ENCODE measurements around the gene BTNL9. TPM values are rescaled to one million over a fixed set of nuclear protein-coding genes. Genes with fewer than 3 reads are reported as not detected.

BTNL9 gene
- total RNA-seq, 3 donors from 2014 or later (not counting 1 experiment from before 2014, with no cell fraction given) = 0.54 TPM; not detected in 2

DNA sequence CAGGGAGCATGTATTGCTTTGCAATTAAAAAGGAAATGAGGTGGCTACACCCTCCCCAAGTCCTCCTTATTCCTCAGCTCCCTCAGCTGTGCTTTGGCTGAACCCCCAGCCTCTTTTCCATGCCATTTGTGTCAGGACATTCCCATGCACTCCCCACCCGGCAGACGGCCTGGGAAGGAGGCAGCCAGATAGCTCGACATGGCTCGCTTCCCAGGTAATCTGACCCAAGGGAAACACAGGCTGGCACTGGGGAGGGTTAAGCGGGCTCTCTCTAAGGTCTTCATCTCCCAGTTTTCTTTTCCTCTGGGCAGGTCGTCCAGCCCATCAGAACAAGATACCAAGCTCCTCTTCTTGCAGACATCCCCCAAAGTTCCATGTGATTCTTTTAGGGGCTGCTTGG is 31.2 kb downstream of the BTNL9 start:
- no peak overlapping the region for H3K27ac ChIP-seq (ENCODE audit: low read length)
- Mint-ChIP-seq H3K27me3 (ENCODE audit: low read depth in 2 of 2) (peaks cover 30 to 56% of the 10 kb centered on the region in 2 donors), H3K4me1 (no peaks in the 10 kb centered on the region), H3K27ac (no peak overlapping the region), H3K4me3 (no peak overlapping the region), H3K36me3 (no peaks in the 10 kb centered on the region), H3K9me3 (no peaks in the 10 kb centered on the region)
- H3K27me3 ChIP-seq (ENCODE audit: control insufficient read depth, insufficient read depth, low read length) = peaks cover 15% of the 10 kb centered on the region
- H3K9me3 ChIP-seq (ENCODE audit: control insufficient read depth, insufficient read depth, low read length) = peaks cover 4% of the 10 kb centered on the region
- no peak overlapping the region for H3K4me3 ChIP-seq (ENCODE audit: low read length)
- intact Hi-C loops (cut with micrococcal nuclease) = no loop called here
- TF ChIP-seq, protein P1, sequence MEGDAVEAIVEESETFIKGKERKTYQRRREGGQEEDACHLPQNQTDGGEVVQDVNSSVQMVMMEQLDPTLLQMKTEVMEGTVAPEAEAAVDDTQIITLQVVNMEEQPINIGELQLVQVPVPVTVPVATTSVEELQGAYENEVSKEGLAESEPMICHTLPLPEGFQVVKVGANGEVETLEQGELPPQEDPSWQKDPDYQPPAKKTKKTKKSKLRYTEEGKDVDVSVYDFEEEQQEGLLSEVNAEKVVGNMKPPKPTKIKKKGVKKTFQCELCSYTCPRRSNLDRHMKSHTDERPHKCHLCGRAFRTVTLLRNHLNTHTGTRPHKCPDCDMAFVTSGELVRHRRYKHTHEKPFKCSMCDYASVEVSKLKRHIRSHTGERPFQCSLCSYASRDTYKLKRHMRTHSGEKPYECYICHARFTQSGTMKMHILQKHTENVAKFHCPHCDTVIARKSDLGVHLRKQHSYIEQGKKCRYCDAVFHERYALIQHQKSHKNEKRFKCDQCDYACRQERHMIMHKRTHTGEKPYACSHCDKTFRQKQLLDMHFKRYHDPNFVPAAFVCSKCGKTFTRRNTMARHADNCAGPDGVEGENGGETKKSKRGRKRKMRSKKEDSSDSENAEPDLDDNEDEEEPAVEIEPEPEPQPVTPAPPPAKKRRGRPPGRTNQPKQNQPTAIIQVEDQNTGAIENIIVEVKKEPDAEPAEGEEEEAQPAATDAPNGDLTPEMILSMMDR (IDR thresholded peaks at IDR 0.05) = no peak
- H3K36me3 ChIP-seq (ENCODE audit: control insufficient read depth, insufficient read depth, low read length) = no peaks in the 10 kb centered on the region
- WGBS (ENCODE audit: insufficient coverage) = 81% methylated on average over 6 of the region's 6 CpGs
- ATAC-seq (no peak), DNase-seq (no peak)
- no peaks in the 10 kb centered on the region for H3K4me1 ChIP-seq (ENCODE audit: control insufficient read depth, insufficient read depth, low read length)

DNA sequence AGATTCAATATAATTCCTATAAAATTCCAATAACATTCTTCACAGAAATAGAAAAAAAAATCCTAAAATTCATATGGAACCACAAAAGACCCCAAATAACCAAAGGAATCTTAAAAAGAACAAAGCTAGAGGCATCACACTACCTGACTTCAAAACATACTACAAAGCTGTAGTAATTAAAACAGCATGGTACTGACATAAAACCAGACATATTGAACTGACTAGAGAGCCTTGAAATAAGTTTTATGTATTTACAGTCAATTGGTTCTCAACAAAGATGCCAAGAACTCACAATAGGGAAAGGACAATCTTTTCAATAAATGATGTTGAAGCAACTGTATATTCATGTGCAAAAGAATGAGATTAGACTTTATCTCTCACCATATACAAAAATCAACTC is 36.9 kb downstream of the BTNL9 start:
- Mint-ChIP-seq H3K27ac (no peak overlapping the region), H3K9me3 (no peaks in the 10 kb centered on the region), H3K27me3 (ENCODE audit: low read depth in 2 of 2) (peaks cover 18 to 61% of the 10 kb centered on the region in 2 donors), H3K36me3 (no peaks in the 10 kb centered on the region), H3K4me3 (no peak overlapping the region), H3K4me1 (no peaks in the 10 kb centered on the region)
- no peak overlapping the region for H3K4me3 ChIP-seq (ENCODE audit: low read length)
- ATAC-seq (no peak), DNase-seq (no peak)
- no peak overlapping the region for H3K27ac ChIP-seq (ENCODE audit: low read length)
- H3K4me1 ChIP-seq (ENCODE audit: control insufficient read depth, insufficient read depth, low read length) = no peaks in the 10 kb centered on the region
- H3K27me3 ChIP-seq (ENCODE audit: control insufficient read depth, insufficient read depth, low read length) = peaks cover 7% of the 10 kb centered on the region
- intact Hi-C loops (cut with micrococcal nuclease) = no loop called here
- H3K36me3 ChIP-seq (ENCODE audit: control insufficient read depth, insufficient read depth, low read length) = no peaks in the 10 kb centered on the region
- H3K9me3 ChIP-seq (ENCODE audit: control insufficient read depth, insufficient read depth, low read length) = peaks cover 4% of the 10 kb centered on the region
- TF ChIP-seq, protein P1 (IDR thresholded peaks at IDR 0.05) = no peak

- no peaks in the 10 kb centered on the region for H3K4me1 Mint-ChIP-seq
These were observed 41.9 kb downstream of the BTNL9 start for GRCh38 chr5:181081989-181082388.

More at GRCh38 chr5:181081989-181082388, 41.9 kb downstream of the BTNL9 start:
- TF ChIP-seq, protein P1 (IDR thresholded peaks at IDR 0.05) = no peak
- Histone ChIP-seq H3K4me1 (ENCODE audit: control insufficient read depth, insufficient read depth, low read length) (no peaks in the 10 kb centered on the region), H3K4me3 (ENCODE audit: low read length) (no peak overlapping the region), H3K27ac (ENCODE audit: low read length) (no peak overlapping the region), H3K9me3 (ENCODE audit: control insufficient read depth, insufficient read depth, low read length) (no peaks in the 10 kb centered on the region), H3K27me3 (ENCODE audit: control insufficient read depth, insufficient read depth, low read length) (peaks cover 9% of the 10 kb centered on the region), H3K36me3 (ENCODE audit: control insufficient read depth, insufficient read depth, low read length) (no peaks in the 10 kb centered on the region)
- no peak for DNase-seq
- H3K36me3 Mint-ChIP-seq = no peaks in the 10 kb centered on the region
- H3K27ac Mint-ChIP-seq = no peak overlapping the region
- H3K4me3 Mint-ChIP-seq = no peak overlapping the region
- H3K9me3 Mint-ChIP-seq = no peaks in the 10 kb centered on the region
- peaks cover 40 to 75% of the 10 kb centered on the region in 2 donors for H3K27me3 Mint-ChIP-seq (ENCODE audit: low read depth in 2 of 2)
- intact Hi-C loops (cut with micrococcal nuclease) = no loop called here
- no peak for ATAC-seq

All from natural killer cell (primary cell).